Neural progenitor cell (in vitro differentiated cells): ENCODE results near the gene FHOD3. TPM values are rescaled to one million over a fixed set of nuclear protein-coding genes. Genes with fewer than 3 reads are reported as not detected.

ENCODE experiments used
- DNase-seq: peaks from one replicate; pipeline ENCODE4 v3.0.0-alpha.2; 2016; ENCODE audit warnings: low spot score
- H2AFZ ChIP-seq: fragments of 200-600 bp; sonication (generic); replicated peaks from 2 replicates; pipeline ENCODE4 v1.6.1; 2016; ENCODE audit warnings: antibody characterized with exemption
- H3F3A ChIP-seq: fragments of 200-600 bp; sonication (generic); 2 replicates; pipeline ENCODE4 v1.6.1; 2016; ENCODE audit warnings: antibody characterized with exemption, low read depth
- H3K27ac ChIP-seq: fragments of 200-600 bp; sonication (generic); 2 replicates; pipeline ENCODE4 v1.5.1; 2016; ENCODE audit warnings: mild to moderate bottlenecking
- H3K27me3 ChIP-seq: fragments of 200-600 bp; sonication (generic); 2 replicates; pipeline ENCODE4 v1.6.1; 2016; ENCODE audit warnings: mild to moderate bottlenecking, moderate library complexity
- H3K36me3 ChIP-seq: fragments of 200-600 bp; sonication (generic); 2 replicates; pipeline ENCODE4 v1.5.1; 2016
- H3K4me1 ChIP-seq: fragments of 200-600 bp; sonication (generic); 2 replicates; pipeline ENCODE4 v1.6.1; 2016; ENCODE audit warnings: mixed run types
- H3K4me2 ChIP-seq: fragments of 200-600 bp; sonication (generic); 2 replicates; pipeline ENCODE4 v1.6.1; 2016
- H3K4me3 ChIP-seq: fragments of 200-600 bp; sonication (generic); 2 replicates; pipeline ENCODE4 v1.5.1; 2016
- H3K79me2 ChIP-seq: fragments of 200-600 bp; sonication (generic); 2 replicates; pipeline ENCODE4 v1.6.1; 2016; ENCODE audit warnings: low read depth
- H3K9ac ChIP-seq: fragments of 200-600 bp; sonication (generic); 2 replicates; pipeline ENCODE4 v1.6.1; 2016
- H3K9me3 ChIP-seq: fragments of 200-600 bp; sonication (generic); 2 replicates; pipeline ENCODE4 v1.5.1; 2016; ENCODE audit warnings: low read depth
- H4K20me1 ChIP-seq: fragments of 200-600 bp; sonication (generic); 2 replicates; pipeline ENCODE4 v1.6.1; 2016; ENCODE audit warnings: low read depth
- H3K27ac Mint-ChIP-seq: 3 replicates; pipeline ENCODE4 v1.8.0; 2021; ENCODE audit warnings: mixed read lengths
- H3K27me3 Mint-ChIP-seq: 2 replicates; pipeline ENCODE4 v1.8.0; 2022; ENCODE audit warnings: low read depth, mild to moderate bottlenecking, inconsistent platforms, moderate library complexity, mixed read lengths; ENCODE audit not compliant: insufficient read depth
- H3K36me3 Mint-ChIP-seq: 3 replicates; pipeline ENCODE4 v1.8.0; 2021; ENCODE audit warnings: mixed read lengths
- H3K4me1 Mint-ChIP-seq: 3 replicates; pipeline ENCODE4 v1.8.0; 2021; ENCODE audit warnings: mixed read lengths
- H3K4me3 Mint-ChIP-seq: 3 replicates; pipeline ENCODE4 v1.8.0; 2021; ENCODE audit warnings: mild to moderate bottlenecking, moderate library complexity, mixed read lengths
- H3K9me3 Mint-ChIP-seq: 3 replicates; pipeline ENCODE4 v1.8.0; 2020; ENCODE audit warnings: mixed read lengths
- CTCF ChIP-seq: fragments of 200-600 bp; sonication (generic); IDR thresholded peaks from 2 replicates; pipeline ENCODE4 v1.5.1; 2017; ENCODE audit warnings: antibody characterized with exemption, mild to moderate bottlenecking
- EZH2 ChIP-seq: fragments of 200-600 bp; sonication (generic); IDR thresholded peaks from 2 replicates; pipeline ENCODE4 v1.6.1; 2017; ENCODE audit warnings: antibody characterized with exemption, mild to moderate bottlenecking, moderate library complexity
- EZH2phosphoT487 ChIP-seq: fragments of 200-600 bp; sonication (generic); IDR thresholded peaks from 2 replicates; pipeline ENCODE4 v1.6.1; 2017; ENCODE audit warnings: antibody characterized with exemption
- total RNA-seq: library from RNA; depleted of rRNA; stranded (reverse); fragments of >200 nt; gene quantifications from 2 replicates; pipeline ENCODE4 v1.2.3, GENCODE V29; 2015; ENCODE audit warnings: low replicate concordance

The FHOD3 gene
- total RNA-seq, 1 donor from 2014 or later, result 69.7 TPM

- no peak overlapping the region for H3K4me3 Mint-ChIP-seq
- Histone ChIP-seq H3K4me3 (no peak overlapping the region), H3K4me1 (peaks cover under 1% of the 10 kb centered on the region), H2AFZ (no peak overlapping the region), H3K27ac (no peak overlapping the region), H3K9ac (no peak overlapping the region), H3K27me3 (no peaks in the 10 kb centered on the region), H3F3A (no peaks in the 10 kb centered on the region), H3K36me3 (no peaks in the 10 kb centered on the region), H4K20me1 (no peaks in the 10 kb centered on the region), H3K79me2 (no peaks in the 10 kb centered on the region), H3K9me3 (no peaks in the 10 kb centered on the region), H3K4me2 (no peak overlapping the region)
- H3K27me3 Mint-ChIP-seq, result peaks cover 2% of the 10 kb centered on the region
- peaks cover 8% of the 10 kb centered on the region for H3K36me3 Mint-ChIP-seq
- H3K27ac Mint-ChIP-seq, result no peak overlapping the region
- H3K4me1 Mint-ChIP-seq, result peaks cover 7% of the 10 kb centered on the region
- no peak for TF ChIP-seq EZH2
- no peak for TF ChIP-seq EZH2phosphoT487
- H3K9me3 Mint-ChIP-seq, result no peaks in the 10 kb centered on the region
- no peak for DNase-seq
Measured at GRCh38 chr18:36640021-36640952, 342.8 kb downstream of the FHOD3 start.

- no peak for TF ChIP-seq CTCF
- TF ChIP-seq EZH2, result no peak
- TF ChIP-seq EZH2phosphoT487, result no peak
- Histone ChIP-seq H3K4me2 (no peak overlapping the region), H3K9me3 (no peaks in the 10 kb centered on the region), H3K36me3 (no peaks in the 10 kb centered on the region), H2AFZ (no peak overlapping the region), H3K27ac (no peak overlapping the region), H3K4me1 (no peaks in the 10 kb centered on the region), H3K9ac (no peak overlapping the region), H3K79me2 (no peaks in the 10 kb centered on the region), H3K27me3 (no peaks in the 10 kb centered on the region), H3F3A (no peaks in the 10 kb centered on the region), H3K4me3 (no peak overlapping the region), H4K20me1 (no peaks in the 10 kb centered on the region)
- H3K27me3 Mint-ChIP-seq, result no peaks in the 10 kb centered on the region
- no peak overlapping the region for H3K4me3 Mint-ChIP-seq
- DNase-seq, result no peak
- H3K27ac Mint-ChIP-seq, result no peak overlapping the region
- H3K36me3 Mint-ChIP-seq, result peaks cover 11% of the 10 kb centered on the region
- no peaks in the 10 kb centered on the region for H3K9me3 Mint-ChIP-seq
- peaks cover 6% of the 10 kb centered on the region for H3K4me1 Mint-ChIP-seq
Measured at GRCh38 chr18:36643061-36643460, 345.5 kb downstream of the FHOD3 start.

GRCh38 chr18:36648803-36649202, 351.3 kb downstream of the FHOD3 start:
- no peak overlapping the region for H3K4me2 ChIP-seq
- no peaks in the 10 kb centered on the region for H3F3A ChIP-seq
- no peak overlapping the region for H3K4me3 ChIP-seq
- Mint-ChIP-seq H3K36me3 (peaks cover 6% of the 10 kb centered on the region), H3K9me3 (no peaks in the 10 kb centered on the region), H3K27ac (no peak overlapping the region), H3K4me1 (peaks cover 7% of the 10 kb centered on the region), H3K27me3 (no peaks in the 10 kb centered on the region), H3K4me3 (no peak overlapping the region)
- H3K79me2 ChIP-seq, result no peaks in the 10 kb centered on the region
- no peak overlapping the region for H3K9ac ChIP-seq
- H3K27ac ChIP-seq, result no peak overlapping the region
- H3K4me1 ChIP-seq, result no peaks in the 10 kb centered on the region
- no peaks in the 10 kb centered on the region for H4K20me1 ChIP-seq
- no peaks in the 10 kb centered on the region for H3K27me3 ChIP-seq
- H3K9me3 ChIP-seq, result no peaks in the 10 kb centered on the region
- no peak for DNase-seq
- H2AFZ ChIP-seq, result no peak overlapping the region
- TF ChIP-seq CTCF (no peak), EZH2phosphoT487 (no peak), EZH2 (no peak)
- H3K36me3 ChIP-seq, result no peaks in the 10 kb centered on the region

GRCh38 chr18:36649205-36649604, 351.7 kb downstream of the FHOD3 start:
- Histone ChIP-seq H3F3A (no peaks in the 10 kb centered on the region), H4K20me1 (no peaks in the 10 kb centered on the region), H3K4me1 (no peaks in the 10 kb centered on the region), H3K4me2 (no peak overlapping the region), H3K36me3 (no peaks in the 10 kb centered on the region), H3K9ac (no peak overlapping the region), H3K27ac (no peak overlapping the region), H3K79me2 (no peaks in the 10 kb centered on the region), H2AFZ (no peak overlapping the region), H3K4me3 (no peak overlapping the region), H3K27me3 (no peaks in the 10 kb centered on the region), H3K9me3 (no peaks in the 10 kb centered on the region)
- peaks cover 6% of the 10 kb centered on the region for H3K36me3 Mint-ChIP-seq
- DNase-seq, result no peak
- H3K4me3 Mint-ChIP-seq, result no peak overlapping the region
- no peaks in the 10 kb centered on the region for H3K27me3 Mint-ChIP-seq
- peaks cover 7% of the 10 kb centered on the region for H3K4me1 Mint-ChIP-seq
- no peak overlapping the region for H3K27ac Mint-ChIP-seq
- no peaks in the 10 kb centered on the region for H3K9me3 Mint-ChIP-seq
- TF ChIP-seq EZH2 (no peak), EZH2phosphoT487 (no peak), CTCF (no peak)
